Measurements from ENCODE around the gene LAYN. TPM values are rescaled to one million over a fixed set of nuclear protein-coding genes. Genes with fewer than 3 reads are reported as not detected.

The LAYN gene
- total and polyA plus RNA-seq, 9 of the 15 experiments (the other 6 are each of a cell fraction or from before 2014, with no cell fraction given): not detected

DNA sequence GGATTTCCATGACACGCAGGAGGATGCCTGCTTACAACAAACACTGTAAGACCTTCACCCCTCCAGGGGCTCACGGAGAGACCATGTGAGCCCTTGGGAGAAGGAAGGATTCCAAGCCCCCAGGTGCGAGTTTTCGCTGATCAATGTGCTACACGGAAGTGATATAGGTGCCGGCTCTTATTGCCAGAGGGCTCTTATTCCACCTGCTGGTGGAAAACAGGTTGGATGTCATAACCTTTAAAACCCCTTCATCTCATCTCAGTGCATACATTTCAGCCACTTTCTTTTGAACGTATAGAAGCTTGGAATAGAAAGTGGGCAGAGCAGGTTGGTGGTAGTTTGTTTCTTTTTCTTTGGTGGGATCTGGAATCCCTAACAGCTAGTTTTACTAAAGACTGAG lies 25.8 kb downstream of the LAYN start:
- H3K9me1 ChIP-seq (ENCODE audit: control insufficient read depth, insufficient read depth, low read length): no peaks in the 10 kb centered on the region
- BruUV-seq (replicated peaks): no TSS peak
- H3K9ac ChIP-seq (ENCODE audit: insufficient read depth in 1 of 2, low read depth in 2 of 2, low read length in 2 of 2): no peak overlapping the region
- CTCF ChIA-PET (ENCODE audit: low intra/inter-chr PET ratio): interaction anchor here (1.6 to 3.0 kb wide), 2 partner anchors 211 to 275 kb away, joined by 9 to 22 read pairs; no protein-coding TSS in a partner anchor
- no peaks in the 10 kb centered on the region; a peak in 1 of 5 replicates for H3K4me1 ChIP-seq (replicated peaks in 1 of 2; ENCODE audit: control insufficient read depth in 2 of 2, insufficient read depth in 2 of 2, low read length in 2 of 2)
- intact Hi-C loops (cut with micrococcal nuclease) (loop anchor here (5.0 kb wide), 1 partner anchor 36 kb away; the partner anchor contains the start of gene SIK2), in situ Hi-C loops (cut with MboI) (no loop called here)
- POLR2A ChIA-PET: no interaction called here
- no peak for FAIRE-seq
- H3K36me3 ChIP-seq (ENCODE audit: control insufficient read depth, insufficient read depth, low read length): no peaks in the 10 kb centered on the region
- no peaks in the 10 kb centered on the region; a peak in 2 of 5 replicates for H3K27me3 ChIP-seq (ENCODE audit: control insufficient read depth in 2 of 2, insufficient read depth in 2 of 2, low read length in 2 of 2)
- no peaks in the 10 kb centered on the region for H4K20me1 ChIP-seq (replicated peaks; ENCODE audit: control insufficient read depth, insufficient read depth, low read length)
- no peak overlapping the region for H2AFZ ChIP-seq (ENCODE audit: low read depth, low read length)
- TF ChIP-seq ARID2 (IDR thresholded peaks at IDR 0.05): no peak
- TF ChIP-seq ZNF76 (CRISPR knock-in tag; IDR thresholded peaks at IDR 0.05; ENCODE audit: borderline replicate concordance): no peak
- TF ChIP-seq SAFB (IDR thresholded peaks at IDR 0.05; ENCODE audit: borderline replicate concordance, low read depth, low read length): no peak
- TF ChIP-seq NFIX (CRISPR knock-in tag; IDR thresholded peaks at IDR 0.05; ENCODE audit: low read depth): no peak
- no peak for TF ChIP-seq ZNF347 (CRISPR knock-in tag; IDR thresholded peaks at IDR 0.05; ENCODE audit: low read depth)
- TF ChIP-seq SMARCE1 (IDR thresholded peaks at IDR 0.05): no peak
- no peak for TF ChIP-seq HSF4 (CRISPR knock-in tag; IDR thresholded peaks at IDR 0.05; ENCODE audit: borderline replicate concordance)
- TF ChIP-seq, protein P1, sequence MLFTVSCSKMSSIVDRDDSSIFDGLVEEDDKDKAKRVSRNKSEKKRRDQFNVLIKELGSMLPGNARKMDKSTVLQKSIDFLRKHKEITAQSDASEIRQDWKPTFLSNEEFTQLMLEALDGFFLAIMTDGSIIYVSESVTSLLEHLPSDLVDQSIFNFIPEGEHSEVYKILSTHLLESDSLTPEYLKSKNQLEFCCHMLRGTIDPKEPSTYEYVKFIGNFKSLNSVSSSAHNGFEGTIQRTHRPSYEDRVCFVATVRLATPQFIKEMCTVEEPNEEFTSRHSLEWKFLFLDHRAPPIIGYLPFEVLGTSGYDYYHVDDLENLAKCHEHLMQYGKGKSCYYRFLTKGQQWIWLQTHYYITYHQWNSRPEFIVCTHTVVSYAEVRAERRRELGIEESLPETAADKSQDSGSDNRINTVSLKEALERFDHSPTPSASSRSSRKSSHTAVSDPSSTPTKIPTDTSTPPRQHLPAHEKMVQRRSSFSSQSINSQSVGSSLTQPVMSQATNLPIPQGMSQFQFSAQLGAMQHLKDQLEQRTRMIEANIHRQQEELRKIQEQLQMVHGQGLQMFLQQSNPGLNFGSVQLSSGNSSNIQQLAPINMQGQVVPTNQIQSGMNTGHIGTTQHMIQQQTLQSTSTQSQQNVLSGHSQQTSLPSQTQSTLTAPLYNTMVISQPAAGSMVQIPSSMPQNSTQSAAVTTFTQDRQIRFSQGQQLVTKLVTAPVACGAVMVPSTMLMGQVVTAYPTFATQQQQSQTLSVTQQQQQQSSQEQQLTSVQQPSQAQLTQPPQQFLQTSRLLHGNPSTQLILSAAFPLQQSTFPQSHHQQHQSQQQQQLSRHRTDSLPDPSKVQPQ (CRISPR knock-in tag; IDR thresholded peaks at IDR 0.05; ENCODE audit: borderline replicate concordance): no peak
- TF ChIP-seq FOXK1 (CRISPR knock-in tag; IDR thresholded peaks at IDR 0.05; ENCODE audit: borderline replicate concordance): no peak
- TF ChIP-seq NCOR1 (IDR thresholded peaks at IDR 0.05): no peak
- no peak for TF ChIP-seq TAF15 (IDR thresholded peaks at IDR 0.05; ENCODE audit: low read depth, low read length)
- TF ChIP-seq NFXL1 (CRISPR knock-in tag; IDR thresholded peaks at IDR 0.05): no peak
- TF ChIP-seq, protein P2, sequence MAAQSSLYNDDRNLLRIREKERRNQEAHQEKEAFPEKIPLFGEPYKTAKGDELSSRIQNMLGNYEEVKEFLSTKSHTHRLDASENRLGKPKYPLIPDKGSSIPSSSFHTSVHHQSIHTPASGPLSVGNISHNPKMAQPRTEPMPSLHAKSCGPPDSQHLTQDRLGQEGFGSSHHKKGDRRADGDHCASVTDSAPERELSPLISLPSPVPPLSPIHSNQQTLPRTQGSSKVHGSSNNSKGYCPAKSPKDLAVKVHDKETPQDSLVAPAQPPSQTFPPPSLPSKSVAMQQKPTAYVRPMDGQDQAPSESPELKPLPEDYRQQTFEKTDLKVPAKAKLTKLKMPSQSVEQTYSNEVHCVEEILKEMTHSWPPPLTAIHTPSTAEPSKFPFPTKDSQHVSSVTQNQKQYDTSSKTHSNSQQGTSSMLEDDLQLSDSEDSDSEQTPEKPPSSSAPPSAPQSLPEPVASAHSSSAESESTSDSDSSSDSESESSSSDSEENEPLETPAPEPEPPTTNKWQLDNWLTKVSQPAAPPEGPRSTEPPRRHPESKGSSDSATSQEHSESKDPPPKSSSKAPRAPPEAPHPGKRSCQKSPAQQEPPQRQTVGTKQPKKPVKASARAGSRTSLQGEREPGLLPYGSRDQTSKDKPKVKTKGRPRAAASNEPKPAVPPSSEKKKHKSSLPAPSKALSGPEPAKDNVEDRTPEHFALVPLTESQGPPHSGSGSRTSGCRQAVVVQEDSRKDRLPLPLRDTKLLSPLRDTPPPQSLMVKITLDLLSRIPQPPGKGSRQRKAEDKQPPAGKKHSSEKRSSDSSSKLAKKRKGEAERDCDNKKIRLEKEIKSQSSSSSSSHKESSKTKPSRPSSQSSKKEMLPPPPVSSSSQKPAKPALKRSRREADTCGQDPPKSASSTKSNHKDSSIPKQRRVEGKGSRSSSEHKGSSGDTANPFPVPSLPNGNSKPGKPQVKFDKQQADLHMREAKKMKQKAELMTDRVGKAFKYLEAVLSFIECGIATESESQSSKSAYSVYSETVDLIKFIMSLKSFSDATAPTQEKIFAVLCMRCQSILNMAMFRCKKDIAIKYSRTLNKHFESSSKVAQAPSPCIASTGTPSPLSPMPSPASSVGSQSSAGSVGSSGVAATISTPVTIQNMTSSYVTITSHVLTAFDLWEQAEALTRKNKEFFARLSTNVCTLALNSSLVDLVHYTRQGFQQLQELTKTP (IDR thresholded peaks at IDR 0.05; ENCODE audit: low read depth in 1 of 2, partially characterized antibody in 2 of 2): no peak
- no peak for TF ChIP-seq FOS (IDR thresholded peaks at IDR 0.05; ENCODE audit: extremely low read depth, insufficient read length)
- H3K4me3 ChIP-seq: no peak overlapping the region
- DNase-seq (ENCODE audit: extremely low read depth in 1 of 4, low spot score in 3 of 4): no peak
- peak; percentile 33; the same call in 2 of the 3 replicates for ATAC-seq
- H3K79me2 ChIP-seq (ENCODE audit: control insufficient read depth, insufficient read depth, low read length): no peaks in the 10 kb centered on the region
- no peak overlapping the region for H3K4me2 ChIP-seq (ENCODE audit: insufficient read depth, low read length)
- H3K27ac ChIP-seq (ENCODE audit: extremely low read depth, low read depth, low read length): no peak overlapping the region
- WGBS (ENCODE audit: insufficient coverage, low coverage, missing lambda C conversion rate): 17% methylated on average over 7 of the region's 7 CpGs
- H3K9me3 ChIP-seq (replicated peaks; ENCODE audit: control insufficient read depth, insufficient read depth, low read depth, low read length): no peaks in the 10 kb centered on the region

Data from K562 (cell line).